SK-N-MC (cell line): Measurements from ENCODE around the gene PTPN7.

Experiments
- EZH2 ChIP-seq: fragments of 200-600 bp; sonication (generic); IDR thresholded peaks from one replicate; pipeline ENCODE4 v1.6.1; 2017; ENCODE audit warnings: antibody characterized with exemption
- FOXP2 ChIP-seq: optimal IDR thresholded peaks from 2 replicates; pipeline ENCODE3; 2011; ENCODE audit warnings: mild to moderate bottlenecking, moderate library complexity; ENCODE audit not compliant: insufficient read depth; ENCODE audit errors: extremely low read length, control extremely low read depth
- POLR2AphosphoS5 ChIP-seq: IDR thresholded peaks from 2 replicates; pipeline ENCODE4 v1.6.1; 2012; ENCODE audit warnings: mild to moderate bottlenecking, low read depth, low read length, borderline replicate concordance

- no peak for TF ChIP-seq EZH2
- no peak for TF ChIP-seq POLR2AphosphoS5
- TF ChIP-seq FOXP2: no peak
Observed at GRCh38 chr1:202105571-202106339, 54.6 kb downstream of the PTPN7 start.
